ENCODE measurements around the gene CLECL1. TPM values are rescaled to one million over a fixed set of nuclear protein-coding genes. Genes with fewer than 3 reads are reported as not detected.
"Not testable (repeated sequence)": the region's sequence is repeated elsewhere in the genome, so short reads cannot be mapped to it uniquely, and the experiment has no call there.

CLECL1 gene
- total RNA-seq, 2 experiments from 2014 or later: 73.3 to 114 TPM

- H3K4me1 ChIP-seq (ENCODE audit: insufficient read depth, low read length, poor library complexity, severe bottlenecking): peaks cover 70% of the 10 kb centered on the region
- intact Hi-C loops (cut with micrococcal nuclease; ENCODE audit: unreplicated experiment): loop anchor here (5.0 kb wide), 1 partner anchor 375 kb away; no protein-coding TSS in a partner anchor
Measured at GRCh38 chr12:9707356-9707755, 25.5 kb downstream of the CLECL1 start.

DNA sequence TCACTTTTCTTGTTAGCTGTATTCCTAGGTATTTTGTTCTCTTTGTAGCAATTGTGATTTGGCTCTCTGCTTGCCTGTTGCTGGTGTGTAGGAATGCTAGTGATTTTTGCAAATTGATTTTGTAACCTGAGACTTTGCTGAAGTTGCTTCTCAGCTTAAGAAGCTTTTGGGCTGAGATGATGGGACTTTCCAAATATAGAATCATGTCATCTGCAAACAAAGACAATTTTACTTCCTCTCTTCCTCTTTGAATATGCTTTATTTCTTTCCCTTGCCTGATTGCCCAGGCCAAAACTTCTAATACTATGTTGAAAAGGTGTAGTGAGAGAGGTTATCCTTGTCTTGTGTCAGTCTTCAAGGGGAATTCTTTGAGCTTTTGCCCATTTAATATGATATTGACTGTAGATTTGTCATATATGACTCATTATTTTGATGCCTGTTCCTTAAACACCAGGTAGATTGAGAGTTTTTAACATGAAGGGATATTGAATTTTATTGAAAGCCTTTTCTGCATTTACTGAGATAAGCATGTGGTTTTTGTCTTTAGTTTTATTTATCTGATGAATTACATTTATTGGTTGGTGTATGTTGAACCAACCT, 26.7 kb downstream of the CLECL1 start:
- H3K27ac ChIP-seq (ENCODE audit: low read depth, low read length, poor library complexity, severe bottlenecking): peak overlapping the region; percentile 42
- no peak overlapping the region for H3K4me3 ChIP-seq (ENCODE audit: low read depth, low read length, poor library complexity, severe bottlenecking)
- no peaks in the 10 kb centered on the region for H3K79me2 ChIP-seq (ENCODE audit: insufficient read depth, low read depth, low read length)
- DNase-seq (ENCODE audit: low spot score): no peak
- H3K36me3 ChIP-seq (ENCODE audit: insufficient read depth, low read length): peaks cover 31% of the 10 kb centered on the region
- H3K9me3 ChIP-seq (ENCODE audit: low read length): peaks cover 33% of the 10 kb centered on the region
- peaks cover 69% of the 10 kb centered on the region for H3K4me1 ChIP-seq (ENCODE audit: insufficient read depth, low read length, poor library complexity, severe bottlenecking)
- H4K20me1 ChIP-seq (ENCODE audit: insufficient read depth, low read length): no peaks in the 10 kb centered on the region
- BruUV-seq (replicated peaks): no TSS peak
- no peaks in the 10 kb centered on the region for H3K9me2 ChIP-seq (ENCODE audit: insufficient read depth, low read length)
- peak overlapping the region; percentile 6 for H3K4me2 ChIP-seq (ENCODE audit: low read length)
- CTCF ChIA-PET (ENCODE audit: unreplicated experiment): no interaction called here
- POLR2A ChIA-PET: interaction anchor here (0.9 to 2.9 kb wide), 4 partner anchors 11 to 58 kb away, joined by 3 to 10 read pairs (median 4); partner anchors contain the start of gene CLEC2D
- TF ChIP-seq CTCF (conservative IDR thresholded peaks at IDR 0.05; ENCODE audit: low read length) (no peak), EZH2phosphoT487 (IDR thresholded peaks at IDR 0.05; ENCODE audit: borderline replicate concordance, low read depth, low read length) (no peak)
- no peak overlapping the region for H2AFZ ChIP-seq (ENCODE audit: low read length)
- intact Hi-C loops (cut with micrococcal nuclease; ENCODE audit: unreplicated experiment): loop anchor here (5.0 kb wide), 1 partner anchor 374 kb away; no protein-coding TSS in a partner anchor

More at GRCh38 chr12:9707356-9707755, 25.5 kb downstream of the CLECL1 start:
- Histone ChIP-seq H4K20me1 (ENCODE audit: insufficient read depth, low read length) (no peaks in the 10 kb centered on the region), H2AFZ (ENCODE audit: low read length) (peak overlapping the region; percentile 47; the same call in 1 of the 2 replicates), H3K4me2 (ENCODE audit: low read length) (peak overlapping the region; percentile 47), H3K27ac (ENCODE audit: low read depth, low read length, poor library complexity, severe bottlenecking) (peak overlapping the region; percentile 56), H3K36me3 (ENCODE audit: insufficient read depth, low read length) (peaks cover 31% of the 10 kb centered on the region), H3K4me3 (ENCODE audit: low read depth, low read length, poor library complexity, severe bottlenecking) (peak overlapping the region; percentile 14), H3K9me2 (ENCODE audit: insufficient read depth, low read length) (no peaks in the 10 kb centered on the region), H3K9me3 (ENCODE audit: low read length) (peaks cover 33% of the 10 kb centered on the region), H3K79me2 (ENCODE audit: insufficient read depth, low read depth, low read length) (no peaks in the 10 kb centered on the region)
- ChIA-PET CTCF (ENCODE audit: unreplicated experiment) (interaction anchor here (1.3 to 1.5 kb wide), 2 partner anchors 8 to 11 kb away, joined by 3 to 5 read pairs; no protein-coding TSS in a partner anchor), POLR2A (interaction anchor here (1.1 to 2.9 kb wide), 6 partner anchors 10 to 60 kb away, joined by 3 to 10 read pairs (median 4); partner anchors contain the start of gene CLEC2D)
- no peak for DNase-seq (ENCODE audit: low spot score)
- BruUV-seq (replicated peaks): no TSS peak
- TF ChIP-seq CTCF (conservative IDR thresholded peaks at IDR 0.05; ENCODE audit: low read length): no peak
- no peak for TF ChIP-seq EZH2phosphoT487 (IDR thresholded peaks at IDR 0.05; ENCODE audit: borderline replicate concordance, low read depth, low read length)

DNA sequence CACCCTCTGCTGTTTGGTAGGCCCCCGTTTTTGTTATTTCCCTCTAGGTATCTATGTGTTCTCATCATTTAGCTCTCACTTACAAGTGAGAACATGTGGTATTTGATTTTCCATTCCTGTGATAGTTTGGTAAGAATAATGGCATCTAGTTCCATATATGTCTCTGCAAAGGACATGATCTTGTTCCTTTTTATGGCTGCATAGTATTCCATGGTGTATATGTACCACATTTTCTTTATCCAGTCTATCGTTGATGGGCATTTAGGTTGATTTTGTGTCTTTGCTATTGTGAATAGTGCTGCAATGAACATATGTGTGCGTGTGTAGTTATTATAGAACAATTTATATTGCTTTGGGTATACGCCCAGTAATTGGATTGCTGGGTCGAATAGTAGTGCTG, 28.3 kb downstream of the CLECL1 start:
- H2AFZ ChIP-seq (ENCODE audit: low read length); H3K9me2 ChIP-seq (ENCODE audit: insufficient read depth, low read length); H3K4me2 ChIP-seq (ENCODE audit: low read length); CTCF ChIA-PET (ENCODE audit: unreplicated experiment); H3K4me3 ChIP-seq (ENCODE audit: low read depth, low read length, poor library complexity, severe bottlenecking); H4K20me1 ChIP-seq (ENCODE audit: insufficient read depth, low read length); H3K79me2 ChIP-seq (ENCODE audit: insufficient read depth, low read depth, low read length); H3K27ac ChIP-seq (ENCODE audit: low read depth, low read length, poor library complexity, severe bottlenecking); intact Hi-C loops (cut with micrococcal nuclease; ENCODE audit: unreplicated experiment); BruUV-seq (replicated peaks); DNase-seq (ENCODE audit: low spot score): not testable (repeated sequence)
- POLR2A ChIA-PET: interaction anchor here (0.6 to 1.6 kb wide), 3 partner anchors 11 to 83 kb away, joined by 3 to 4 read pairs (median 3); no protein-coding TSS in a partner anchor
- Histone ChIP-seq H3K4me1 (ENCODE audit: insufficient read depth, low read length, poor library complexity, severe bottlenecking) (peaks cover 53% of the 10 kb centered on the region), H3K36me3 (ENCODE audit: insufficient read depth, low read length) (peaks cover 31% of the 10 kb centered on the region), H3K9me3 (ENCODE audit: low read length) (peaks cover 33% of the 10 kb centered on the region)
